Heart left ventricle (tissue), 16 donors: Measurements from ENCODE around the gene AGK. TPM values are rescaled to one million over a fixed set of nuclear protein-coding genes. Genes with fewer than 3 reads are reported as not detected.
A peak's percentile ranks its signal among the peaks of the same experiment; 100 is the strongest.
"Not testable (repeated sequence)": the region's sequence is repeated elsewhere in the genome, so short reads cannot be mapped to it uniquely, and the experiment has no call there.

Experiments used
- ATAC-seq, 4 donors: fragments of 200-7000 bp; cut with Tn5 transposase; one replicate each; pipeline ENCODE4 v1.9.1; 2020 to 2022; ENCODE audit warnings: moderate library complexity in 4 of 4, mild to moderate bottlenecking in 3 of 4, moderate number of reproducible peaks in 1 of 4
- DNase-seq, 5 donors: peaks; one replicate each; pipeline ENCODE4 v3.0.0-alpha.2; 2020
- H3K27ac ChIP-seq, 12 donors: fragments of 200-600 bp; sonication (generic) in 4 of 12; one replicate each; pipeline versions ENCODE4 v1.5.0 to v1.8.0; 2016 to 2022; ENCODE audit warnings: mild to moderate bottlenecking in 2 of 12
- H3K27me3 ChIP-seq, 9 donors: fragments of 200-600 bp; sonication (generic) in 2 of 9; one replicate each; pipeline versions ENCODE4 v1.5.1 to v1.8.0; 2016 to 2022; ENCODE audit warnings: mild to moderate bottlenecking in 3 of 9
- H3K36me3 ChIP-seq, 9 donors: fragments of 200-600 bp; sonication (generic) in 2 of 9; one replicate each; pipeline versions ENCODE4 v1.5.0 to v1.8.0; 2018 to 2022; ENCODE audit warnings: mild to moderate bottlenecking in 2 of 9
- H3K4me1 ChIP-seq, 12 donors: fragments of 200-600 bp; sonication (generic) in 4 of 12; one replicate each; pipeline versions ENCODE4 v1.5.0 to v1.8.0; 2016 to 2022; ENCODE audit warnings: mild to moderate bottlenecking in 3 of 12
- H3K4me3 ChIP-seq, 12 donors: fragments of 200-600 bp; sonication (generic) in 4 of 12; one replicate each; pipeline versions ENCODE4 v1.5.0 to v1.8.0; 2017 to 2022; ENCODE audit warnings: mild to moderate bottlenecking in 9 of 12, moderate library complexity in 4 of 12
- H3K9me3 ChIP-seq, 12 donors: fragments of 200-600 bp; sonication (generic) in 4 of 12; one replicate each; pipeline versions ENCODE4 v1.5.0 to v1.8.0; 2016 to 2022; ENCODE audit warnings: mild to moderate bottlenecking in 1 of 12
- CTCF ChIP-seq, 12 donors: fragments of 200-600 bp; sonication (generic) in 4 of 12; IDR thresholded peaks; one replicate each; pipeline versions ENCODE4 v1.5.0 to v1.8.0; 2018 to 2022; ENCODE audit warnings: antibody characterized with exemption in 12 of 12, mild to moderate bottlenecking in 5 of 12
- POLR2A ChIP-seq, 2 donors: fragments of 450-650 bp; IDR thresholded peaks; one replicate each; pipeline ENCODE4 v1.6.1; 2017; ENCODE audit warnings: antibody characterized with exemption in 2 of 2, mild to moderate bottlenecking in 2 of 2, moderate library complexity in 2 of 2
- WGBS, 4 donors: extraction: QIAGEN DNeasy Blood & Tissue Kit in 2 of 4; methylation state at CpG; one replicate each; pipeline versions ENCODE4 v1.1.5 to v1.1.7; 2013 to 2018; 5-methylcytosine and 5-hydroxymethylcytosine counted together
- intact Hi-C, 10 donors: fragments of 100-400 bp; cut with DNase I; formaldehyde crosslinking; loops; one replicate each; pipeline versions ENCODE4 v1.11.1 to v1.14.2; 2022
- polyA plus RNA-seq, 2 donors: library from polyadenylated mRNA; stranded (reverse); fragments of 200-250 nt; gene quantifications; one replicate each; pipeline ENCODE4 v1.2.3, GENCODE V29; 2013
- total RNA-seq, 9 donors: library from RNA; depleted of rRNA in 2 of 9; stranded (reverse); fragments of >200 nt in 2 of 9; fragmentation: NEBNext Ultra II Directional in 3 of 9; extraction: Animal tissue kit (Norgen Biotek cat#: 25700) in 3 of 9; gene quantifications; one replicate each; pipeline versions ENCODE4 v1.1.0 to v1.2.4, GENCODE V29; 2016 to 2023
- donor health status: ischemic (EF 13 %, LVEDD 7.1; RV severe dilation, severe dysfunction).
- donor health status: healthy with polysubstance abuse.
- donor health status: DM: no; HTN: yes; CAD: no.
- donor health status: DM: no; HTN: no; CAD: no.
- donor health status: ischemic (EF 25% LVEDD 6.9; RV normal size, moderate dysfunction).
- donor health status: ischemic (EF 25% LVEDD 5.7; RV mildly dilated, moderate dysfunction).
- donor health status: healthy.
- donor health status: DM: yes; HTN: yes; CAD: no.
- donor health status: ischemic (EF 35%, LVEDD 5.7; RV mildly dilated, moderate dysfunction).
- donor health status: nonischemic (EF 11% LVEDD 7.7; RV severe dilation, severe dysfunction).
- donor health status: DM: yes; HTN: yes; CAD: no.
- donor health status: PGD.
- donor health status: ischemic (EF 29% LVEDD 5.4; RV normal size, mild dysfunction).
- donor health status: nonischemic (EF 23%, LVEDD 6.1; RV moderate dilation, normal function).

AGK gene
- total and polyA plus RNA-seq, 11 donors, result 21.4 to 49.8 (median 37.9) TPM

DNA sequence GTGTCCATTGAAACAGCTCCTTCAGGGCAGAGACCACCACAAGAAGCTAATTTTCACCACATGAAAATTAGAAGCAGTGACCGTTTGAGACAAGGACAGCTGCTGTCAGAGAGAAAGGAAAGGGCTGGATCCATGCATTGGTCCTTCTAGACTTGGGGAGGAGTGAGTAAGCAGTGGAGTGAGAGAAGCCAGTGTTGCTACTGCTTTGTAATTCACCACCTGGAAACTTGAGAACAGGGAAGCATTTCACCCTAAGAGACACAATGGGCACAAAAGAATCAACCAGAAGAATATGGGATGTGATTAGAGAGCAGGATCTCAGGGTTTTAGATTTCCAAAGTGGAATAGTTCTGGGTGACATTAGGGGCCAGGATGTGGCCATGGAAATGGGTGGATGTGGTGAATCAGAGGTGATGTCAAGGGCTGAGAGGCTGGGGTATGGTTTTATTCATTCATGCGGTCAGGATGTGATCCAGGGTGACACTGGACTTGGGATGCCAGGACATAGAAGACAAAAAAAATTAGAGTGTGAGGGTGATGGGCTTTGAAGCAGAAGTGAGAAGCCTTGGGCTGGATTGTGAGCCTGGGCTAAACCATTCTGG lies 89.1 kb downstream of the AGK start:
- TF ChIP-seq POLR2A (IDR thresholded peaks at IDR 0.05) (no peak), CTCF (IDR thresholded peaks at IDR 0.05) (no peak)
- intact Hi-C loops, result loop anchor here in 7 of 10 donors (5.0 to 10.0 kb wide), 7 partner anchors 86 to 623 kb away; partner anchors contain the start of gene AGK (in 4 of the 7)
- WGBS, 4 donors, result 82 to 91% (median 85%) methylated on average over 2 of the region's 2 CpGs

GRCh38 chr7:141641876-141642275 lies 90.7 kb downstream of the AGK start:
- H3K27me3 ChIP-seq, result no peaks in the 10 kb centered on the region
- H3K9me3 ChIP-seq, result no peaks in the 10 kb centered on the region
- peak in 2 of 4 donors; percentile 62 to 64 for ATAC-seq
- 82 to 92% (median 86%) methylated on average over 3 of the region's 3 CpGs for WGBS, 4 donors
- DNase-seq, result no peak
- peaks cover 0 to 58% (median 38%) of the 10 kb centered on the region in 9 donors for H3K36me3 ChIP-seq
- H3K4me3 ChIP-seq, result no peak overlapping the region
- no peak overlapping the region for H3K27ac ChIP-seq
- peaks cover 0 to 11% (median 0%) of the 10 kb centered on the region in 12 donors for H3K4me1 ChIP-seq
- TF ChIP-seq CTCF (IDR thresholded peaks at IDR 0.05), result peak in 6 of 12 donors; percentile 10 to 43 (median 18)
- TF ChIP-seq POLR2A (IDR thresholded peaks at IDR 0.05), result no peak
- intact Hi-C loops, result loop anchor here in 7 of 10 donors (5.0 to 10.0 kb wide), 7 partner anchors 87 to 625 kb away; partner anchors contain the start of gene AGK (in 4 of the 7)

More for the DNA sequence above, 89.1 kb downstream of the AGK start:
- Histone ChIP-seq H3K4me3 (no peak overlapping the region), H3K27me3 (no peaks in the 10 kb centered on the region), H3K36me3 (peaks cover 0 to 64% (median 38%) of the 10 kb centered on the region in 9 donors), H3K4me1 (peaks cover 0 to 11% (median 0%) of the 10 kb centered on the region in 12 donors), H3K9me3 (no peaks in the 10 kb centered on the region), H3K27ac (no peak overlapping the region)
- DNase-seq (no peak), ATAC-seq (no peak)

- peaks cover 0 to 32% (median 8%) of the 10 kb centered on the region in 12 donors for H3K4me1 ChIP-seq
- H3K9me3 ChIP-seq, result no peaks in the 10 kb centered on the region
- no peak overlapping the region for H3K4me3 ChIP-seq
- TF ChIP-seq CTCF (IDR thresholded peaks at IDR 0.05) (no peak), POLR2A (IDR thresholded peaks at IDR 0.05) (no peak)
- intact Hi-C loops, result loop anchor here in 6 of 10 donors (5.0 to 10.0 kb wide), 6 partner anchors 83 to 410 kb away; partner anchors contain the start of gene AGK (in 3 of the 6)
- H3K27me3 ChIP-seq, result no peaks in the 10 kb centered on the region
- ATAC-seq (no peak), DNase-seq (no peak)
- no peak overlapping the region for H3K27ac ChIP-seq
- H3K36me3 ChIP-seq, result peaks cover 0 to 55% (median 39%) of the 10 kb centered on the region in 9 donors
Observed at GRCh38 chr7:141645188-141645587, 94.0 kb downstream of the AGK start.

DNA sequence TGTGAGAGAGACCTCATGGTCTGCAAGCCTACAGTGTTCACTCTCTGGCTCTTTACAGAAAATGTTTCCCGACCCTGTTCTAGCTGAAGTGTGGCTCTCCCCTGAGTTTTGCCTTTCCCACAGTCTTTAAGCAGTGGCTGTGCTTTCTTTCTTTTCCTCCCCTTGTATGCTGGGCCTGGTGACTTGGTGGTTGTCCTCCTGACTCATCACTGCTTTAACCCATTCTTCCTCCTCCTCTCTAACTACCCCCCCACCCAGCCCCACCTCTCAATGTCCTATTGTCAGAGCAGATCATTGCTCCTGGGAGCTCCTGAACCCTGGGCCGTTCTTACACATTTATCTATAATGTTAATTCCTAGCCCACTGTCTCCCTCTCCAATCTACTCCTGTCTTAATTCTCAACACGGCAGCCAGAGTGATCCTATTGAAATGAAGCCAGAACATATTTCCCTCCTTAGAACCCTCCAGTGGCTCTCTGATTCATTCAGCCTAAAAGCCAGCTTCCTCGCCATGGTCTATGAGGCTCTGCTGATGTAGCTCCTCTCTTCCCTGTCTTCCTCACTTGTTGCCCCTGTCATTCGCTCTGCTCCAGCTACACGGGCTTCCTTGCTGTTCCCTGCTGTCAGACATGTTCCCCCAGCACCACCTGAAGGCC lies 95.7 kb downstream of the AGK start:
- peaks cover 0 to 44% (median 30%) of the 10 kb centered on the region in 9 donors for H3K36me3 ChIP-seq
- no peak overlapping the region for H3K4me3 ChIP-seq
- H3K4me1 ChIP-seq, result peaks cover 0 to 35% (median 9%) of the 10 kb centered on the region in 12 donors
- DNase-seq (no peak), ATAC-seq (no peak)
- no peak for TF ChIP-seq CTCF (IDR thresholded peaks at IDR 0.05)
- no peak for TF ChIP-seq POLR2A (IDR thresholded peaks at IDR 0.05)
- no peak overlapping the region for H3K27ac ChIP-seq
- WGBS, 4 donors, result 84 to 90% (median 87%) methylated on average over 6 of the region's 6 CpGs
- intact Hi-C loops, result loop anchor here in 6 of 10 donors (5.0 to 10.0 kb wide), 6 partner anchors 85 to 412 kb away; partner anchors contain the start of gene AGK (in 3 of the 6)
- no peaks in the 10 kb centered on the region for H3K9me3 ChIP-seq
- H3K27me3 ChIP-seq, result no peaks in the 10 kb centered on the region

DNA sequence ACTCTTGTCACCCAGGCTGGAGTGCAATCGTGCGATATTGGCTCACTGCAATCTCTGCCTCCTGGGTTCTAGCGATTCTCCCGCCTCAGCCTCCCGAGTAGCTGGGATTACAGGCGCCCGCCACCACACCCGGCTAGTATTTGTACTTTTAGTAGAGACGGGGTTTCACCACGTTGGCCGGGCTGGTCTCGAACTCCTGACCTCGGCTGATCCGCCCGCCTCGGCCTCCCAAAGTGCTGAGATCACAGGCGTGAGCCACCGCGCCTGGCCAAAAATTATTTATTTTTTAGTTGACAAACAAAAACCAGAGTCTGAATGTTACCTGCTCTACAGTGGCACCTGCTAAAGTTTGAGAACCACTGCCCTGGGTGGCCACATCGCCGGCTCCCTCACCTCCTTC lies 96.5 kb downstream of the AGK start:
- peaks cover 0 to 44% (median 27%) of the 10 kb centered on the region in 9 donors for H3K36me3 ChIP-seq
- H3K9me3 ChIP-seq, DNase-seq, H3K27me3 ChIP-seq, ATAC-seq, H3K4me3 ChIP-seq: not testable (repeated sequence)
- peaks cover 0 to 35% (median 9%) of the 10 kb centered on the region in 12 donors for H3K4me1 ChIP-seq
- H3K27ac ChIP-seq, result peak overlapping the region in 1 of 12 donors; percentile 45
- 96 to 99% (median 97%) methylated on average over 21 of the region's 21 CpGs for WGBS, 4 donors
- intact Hi-C loops, result loop anchor here in 6 of 10 donors (2.0 to 10.0 kb wide), 7 partner anchors 85 to 575 kb away; partner anchors contain the start of gene AGK (in 3 of the 6)
